ENCODE measurements around the gene HSD17B4.
"Not testable (repeated sequence)": the region's sequence is repeated elsewhere in the genome, so short reads cannot be mapped to it uniquely, and the experiment has no call there.

The HSD17B4 gene

GRCh38 chr5:119409235-119409815, 43.0 kb upstream of the HSD17B4 start:
- Histone ChIP-seq H2AFZ (no peak overlapping the region), H3K4me2 (ENCODE audit: low read length) (no peak overlapping the region), H3K27ac (no peak overlapping the region), H3K9me3 (ENCODE audit: control insufficient read depth, low read length) (no peaks in the 10 kb centered on the region), H3K27me3 (ENCODE audit: control insufficient read depth, insufficient read depth, low read length) (no peaks in the 10 kb centered on the region), H3K9ac (no peak overlapping the region), H3K4me1 (no peaks in the 10 kb centered on the region), H3K36me3 (ENCODE audit: control insufficient read depth, insufficient read depth, low read length) (no peaks in the 10 kb centered on the region), H3K79me2 (no peaks in the 10 kb centered on the region), H3K4me3 (ENCODE audit: low read depth, low read length) (no peak overlapping the region)
- no peak for TF ChIP-seq CTCF (IDR thresholded peaks at IDR 0.05)

- no peak overlapping the region for H3K4me3 ChIP-seq (ENCODE audit: low read depth, low read length)
- peak overlapping the region; percentile 76 for H2AFZ ChIP-seq
- no peaks in the 10 kb centered on the region for H3K27me3 ChIP-seq (ENCODE audit: control insufficient read depth, insufficient read depth, low read length)
- TF ChIP-seq CTCF (IDR thresholded peaks at IDR 0.05) = no peak
- no peaks in the 10 kb centered on the region for H3K36me3 ChIP-seq (ENCODE audit: control insufficient read depth, insufficient read depth, low read length)
- H3K79me2 ChIP-seq = no peaks in the 10 kb centered on the region
- no peaks in the 10 kb centered on the region for H3K4me1 ChIP-seq
- no peak overlapping the region for H3K27ac ChIP-seq
- H3K9ac ChIP-seq = no peak overlapping the region
- H3K9me3 ChIP-seq (ENCODE audit: control insufficient read depth, low read length) = no peaks in the 10 kb centered on the region
- H3K4me2 ChIP-seq (ENCODE audit: low read length) = no peak overlapping the region
Measured at GRCh38 chr5:119410448-119411159, 41.7 kb upstream of the HSD17B4 start.

GRCh38 chr5:119411361-119412278, 40.7 kb upstream of the HSD17B4 start:
- TF ChIP-seq CTCF (IDR thresholded peaks at IDR 0.05) = peak; percentile 92
- Histone ChIP-seq H3K4me2 (ENCODE audit: low read length) (peak overlapping the region; percentile 76), H3K9ac (no peak overlapping the region), H3K79me2 (no peaks in the 10 kb centered on the region), H2AFZ (peak overlapping the region; percentile 76), H3K36me3 (ENCODE audit: control insufficient read depth, insufficient read depth, low read length) (no peaks in the 10 kb centered on the region), H3K9me3 (ENCODE audit: control insufficient read depth, low read length) (no peaks in the 10 kb centered on the region), H3K4me1 (no peaks in the 10 kb centered on the region), H3K4me3 (ENCODE audit: low read depth, low read length) (peak overlapping the region; percentile 66), H3K27ac (peak overlapping the region; percentile 45), H3K27me3 (ENCODE audit: control insufficient read depth, insufficient read depth, low read length) (no peaks in the 10 kb centered on the region)

DNA sequence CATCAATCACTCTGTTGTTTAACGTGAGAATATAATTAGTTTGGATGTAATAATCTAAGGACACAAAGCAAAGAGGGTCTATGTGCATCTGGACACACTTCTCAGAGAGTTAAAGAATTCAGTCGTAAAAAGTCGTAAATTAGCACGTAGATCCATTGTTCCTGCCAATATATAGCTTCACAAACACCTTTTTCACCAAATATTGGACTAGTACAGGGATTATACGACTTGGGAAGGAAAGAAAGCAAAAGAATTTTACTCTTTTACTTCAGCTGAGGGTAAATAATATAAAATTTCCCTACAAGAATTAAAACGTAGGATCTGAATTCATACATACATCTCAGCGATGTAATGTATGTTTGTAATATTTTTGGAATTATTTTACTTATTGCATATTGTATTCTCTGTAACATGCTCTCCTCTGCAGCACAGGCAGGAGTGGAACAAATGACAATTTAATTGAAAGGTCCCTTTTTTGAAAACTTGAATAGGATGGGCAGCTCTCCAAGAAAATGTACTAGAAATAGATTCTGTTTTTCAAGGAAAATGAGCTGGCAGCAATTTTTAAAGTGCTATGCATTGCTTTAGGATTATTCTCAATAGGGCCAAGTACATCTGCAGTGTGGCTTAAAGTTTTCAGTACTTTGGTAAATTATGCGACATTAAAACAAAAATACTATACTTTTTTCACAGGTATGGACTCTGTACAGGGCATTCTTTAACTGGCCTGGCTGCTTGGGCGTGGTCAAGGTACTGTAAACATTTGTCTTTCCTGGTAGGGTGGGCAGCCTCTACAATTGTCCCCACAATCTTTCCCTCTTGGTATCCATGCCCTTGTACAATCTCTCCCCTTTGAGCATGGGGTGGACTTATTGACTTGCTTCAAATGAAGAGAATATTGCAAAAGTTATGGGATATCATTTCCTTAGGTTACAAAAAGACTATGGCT, 39.7 kb upstream of the HSD17B4 start:
- Histone ChIP-seq H3K27me3 (ENCODE audit: control insufficient read depth, insufficient read depth, low read length) (no peaks in the 10 kb centered on the region), H3K4me2 (ENCODE audit: low read length) (no peak overlapping the region), H2AFZ (peak overlapping the region; percentile 76), H3K9ac (no peak overlapping the region), H3K27ac (no peak overlapping the region), H3K4me1 (no peaks in the 10 kb centered on the region), H3K79me2 (no peaks in the 10 kb centered on the region), H3K9me3 (ENCODE audit: control insufficient read depth, low read length) (no peaks in the 10 kb centered on the region), H3K36me3 (ENCODE audit: control insufficient read depth, insufficient read depth, low read length) (no peaks in the 10 kb centered on the region), H3K4me3 (ENCODE audit: low read depth, low read length) (peak overlapping the region; percentile 66)
- TF ChIP-seq CTCF (IDR thresholded peaks at IDR 0.05) = no peak

DNA sequence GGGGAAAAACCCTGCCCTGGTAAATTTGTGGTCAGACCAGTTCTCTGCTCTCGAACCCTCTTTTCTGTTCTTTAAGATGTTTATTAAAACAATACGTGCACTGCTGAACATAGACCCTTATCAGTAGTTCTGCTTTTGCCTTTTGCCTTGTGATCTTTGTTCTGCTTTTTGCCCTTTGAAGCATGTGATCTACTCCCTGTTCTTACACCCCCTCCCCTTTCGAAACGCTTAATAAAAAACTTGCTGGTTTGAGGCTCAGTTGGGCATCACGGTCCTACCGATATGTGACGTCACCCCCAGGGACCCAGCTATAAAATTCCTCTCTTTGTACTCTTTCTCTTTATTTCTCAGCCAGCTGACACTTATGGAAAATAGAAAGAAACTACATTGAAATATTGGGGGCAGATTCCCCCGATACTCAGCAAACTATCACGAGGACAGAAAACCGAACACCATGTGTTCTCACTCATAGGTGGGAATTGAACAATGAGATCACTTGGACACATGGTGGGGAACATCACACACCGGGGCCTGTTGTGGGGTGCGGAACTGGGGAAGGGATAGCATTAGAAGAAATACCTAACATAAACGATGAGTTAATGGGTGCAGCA, 38.1 kb upstream of the HSD17B4 start:
- not testable (repeated sequence) for H3K27ac ChIP-seq; H3K79me2 ChIP-seq; H2AFZ ChIP-seq; H3K36me3 ChIP-seq (ENCODE audit: control insufficient read depth, insufficient read depth, low read length); H3K9ac ChIP-seq; H3K27me3 ChIP-seq (ENCODE audit: control insufficient read depth, insufficient read depth, low read length); H3K4me1 ChIP-seq; H3K4me3 ChIP-seq (ENCODE audit: low read depth, low read length); H3K9me3 ChIP-seq (ENCODE audit: control insufficient read depth, low read length); H3K4me2 ChIP-seq (ENCODE audit: low read length)

Measured in parathyroid adenoma (tissue), 2 donors.